Activated CD8-positive, alpha-beta memory T cell treated with anti-CD3 and anti-CD28 coated beads, Interleukin-2, amount 50 U/mL, for 1 hour (primary cell): ENCODE measurements around the gene ATG7.
"Not testable (repeated sequence)": the region's sequence is repeated elsewhere in the genome, so short reads cannot be mapped to it uniquely, and the experiment has no call there.

ENCODE experiments used
- DNase-seq: peaks from one replicate; pipeline ENCODE4 v3.0.0-alpha.2; 2020; ENCODE audit errors: extremely low read depth

ATG7 gene

GRCh38 chr3:11565932-11566331, 293.7 kb downstream of the ATG7 start:
- DNase-seq, result no peak

- no peak for DNase-seq
Measured at GRCh38 chr3:11566478-11566877, 294.3 kb downstream of the ATG7 start.

- no peak for DNase-seq
Measured at GRCh38 chr3:11566916-11567315, 294.7 kb downstream of the ATG7 start.

- no peak for DNase-seq
Measured at GRCh38 chr3:11567516-11568467, 295.6 kb downstream of the ATG7 start.

- no peak for DNase-seq
Measured at GRCh38 chr3:11568503-11569155, 296.4 kb downstream of the ATG7 start.

- no peak for DNase-seq
Measured at GRCh38 chr3:11569156-11569741, 297.1 kb downstream of the ATG7 start.

- DNase-seq, result no peak
Measured at GRCh38 chr3:11570251-11570650, 298.1 kb downstream of the ATG7 start.

- no peak for DNase-seq
Measured at GRCh38 chr3:11570789-11571495, 298.7 kb downstream of the ATG7 start.

GRCh38 chr3:11572660-11573059, 300.5 kb downstream of the ATG7 start:
- not testable (repeated sequence) for DNase-seq

- DNase-seq, result no peak
Measured at GRCh38 chr3:11574981-11575669, 302.9 kb downstream of the ATG7 start.

- DNase-seq, result no peak
Measured at GRCh38 chr3:11575677-11576076, 303.5 kb downstream of the ATG7 start.

- DNase-seq, result no peak
Measured at GRCh38 chr3:11576453-11576852, 304.3 kb downstream of the ATG7 start.

GRCh38 chr3:11578169-11578568, 306.0 kb downstream of the ATG7 start:
- no peak for DNase-seq

GRCh38 chr3:11580645-11581044, 308.4 kb downstream of the ATG7 start:
- DNase-seq, result no peak

- no peak for DNase-seq
Measured at GRCh38 chr3:11581237-11582190, 309.3 kb downstream of the ATG7 start.

- DNase-seq, result no peak
Measured at GRCh38 chr3:11582191-11582968, 310.2 kb downstream of the ATG7 start.

- no peak for DNase-seq
Measured at GRCh38 chr3:11583235-11583634, 311.0 kb downstream of the ATG7 start.

- DNase-seq, result no peak
Measured at GRCh38 chr3:11583638-11584046, 311.4 kb downstream of the ATG7 start.

- DNase-seq, result no peak
Measured at GRCh38 chr3:11584570-11584969, 312.4 kb downstream of the ATG7 start.
